Stimulated activated CD4-positive, alpha-beta T cell treated with anti-CD3 and anti-CD28 coated beads, Interleukin-4, amount 100 ng/mL, for 24 hours (primary cell): ENCODE measurements around the gene RASGRP4.
A peak's percentile ranks its signal among the peaks of the same experiment; 100 is the strongest.
"Not testable (repeated sequence)": the region's sequence is repeated elsewhere in the genome, so short reads cannot be mapped to it uniquely, and the experiment has no call there.

Experiments used
- DNase-seq: peaks from one replicate; pipeline ENCODE4 v3.0.0-alpha.2; 2020

Gene RASGRP4, protein sequence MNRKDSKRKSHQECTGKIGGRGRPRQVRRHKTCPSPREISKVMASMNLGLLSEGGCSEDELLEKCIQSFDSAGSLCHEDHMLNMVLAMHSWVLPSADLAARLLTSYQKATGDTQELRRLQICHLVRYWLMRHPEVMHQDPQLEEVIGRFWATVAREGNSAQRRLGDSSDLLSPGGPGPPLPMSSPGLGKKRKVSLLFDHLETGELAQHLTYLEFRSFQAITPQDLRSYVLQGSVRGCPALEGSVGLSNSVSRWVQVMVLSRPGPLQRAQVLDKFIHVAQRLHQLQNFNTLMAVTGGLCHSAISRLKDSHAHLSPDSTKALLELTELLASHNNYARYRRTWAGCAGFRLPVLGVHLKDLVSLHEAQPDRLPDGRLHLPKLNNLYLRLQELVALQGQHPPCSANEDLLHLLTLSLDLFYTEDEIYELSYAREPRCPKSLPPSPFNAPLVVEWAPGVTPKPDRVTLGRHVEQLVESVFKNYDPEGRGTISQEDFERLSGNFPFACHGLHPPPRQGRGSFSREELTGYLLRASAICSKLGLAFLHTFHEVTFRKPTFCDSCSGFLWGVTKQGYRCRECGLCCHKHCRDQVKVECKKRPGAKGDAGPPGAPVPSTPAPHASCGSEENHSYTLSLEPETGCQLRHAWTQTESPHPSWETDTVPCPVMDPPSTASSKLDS

DNA sequence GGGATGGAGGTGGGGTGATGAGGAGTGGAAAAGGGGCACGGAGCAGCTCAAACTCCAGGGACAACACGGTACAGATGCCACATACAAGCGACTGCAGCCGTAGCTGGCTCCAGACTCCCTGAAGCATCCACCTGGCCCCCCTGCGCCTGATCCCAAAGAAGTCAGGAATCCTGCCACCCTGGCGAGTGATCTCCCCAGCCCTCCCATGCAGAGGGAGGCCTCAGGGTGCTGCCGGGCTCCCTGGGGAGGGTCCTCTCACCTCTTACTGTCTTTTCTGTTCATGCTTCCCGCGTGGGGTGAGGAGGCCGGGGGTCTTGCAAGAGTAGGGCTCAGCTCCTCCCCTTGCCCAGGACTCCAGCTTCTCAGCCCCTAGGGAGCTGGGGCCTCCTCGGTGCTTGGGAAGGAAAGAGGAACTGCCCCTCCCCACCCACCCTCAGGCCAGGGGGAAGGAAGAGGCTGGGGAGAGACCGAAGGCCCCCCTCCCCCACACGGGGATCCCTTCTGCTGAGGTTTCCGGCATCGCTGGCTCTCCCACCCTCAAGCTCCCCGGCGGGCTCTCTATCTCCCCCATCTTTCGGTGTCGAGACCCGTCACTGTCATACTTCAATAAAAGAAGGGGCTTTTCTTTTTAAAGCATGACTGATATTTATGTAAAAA, at the start of gene RASGRP4:
TSS of gene RASGRP4 (minus strand) at position 410 of the 657 bp plus-strand sequence. CDS start at position 282, 128 bp downstream.
- DNase-seq: peak; percentile 57

DNA sequence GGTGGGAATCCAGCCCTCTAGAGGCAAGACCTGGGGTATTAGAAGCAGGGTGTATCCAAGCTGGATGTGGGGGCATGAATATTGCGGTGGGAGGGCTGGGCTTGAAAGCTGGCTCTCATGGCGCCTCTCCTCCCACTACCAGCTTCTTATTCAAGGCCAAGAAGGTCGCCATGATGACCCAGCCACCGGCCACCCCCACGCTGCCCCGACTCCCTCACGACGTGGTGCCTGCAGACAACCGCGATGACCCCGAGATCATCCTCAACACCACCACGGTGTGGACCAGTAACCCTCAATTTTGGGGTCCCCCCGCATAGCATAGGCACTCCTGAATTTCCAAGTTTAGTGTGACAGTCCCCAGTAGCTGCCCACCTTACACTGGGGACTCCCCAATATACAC, 49.2 kb upstream of the RASGRP4 start:
- no peak for DNase-seq

DNA sequence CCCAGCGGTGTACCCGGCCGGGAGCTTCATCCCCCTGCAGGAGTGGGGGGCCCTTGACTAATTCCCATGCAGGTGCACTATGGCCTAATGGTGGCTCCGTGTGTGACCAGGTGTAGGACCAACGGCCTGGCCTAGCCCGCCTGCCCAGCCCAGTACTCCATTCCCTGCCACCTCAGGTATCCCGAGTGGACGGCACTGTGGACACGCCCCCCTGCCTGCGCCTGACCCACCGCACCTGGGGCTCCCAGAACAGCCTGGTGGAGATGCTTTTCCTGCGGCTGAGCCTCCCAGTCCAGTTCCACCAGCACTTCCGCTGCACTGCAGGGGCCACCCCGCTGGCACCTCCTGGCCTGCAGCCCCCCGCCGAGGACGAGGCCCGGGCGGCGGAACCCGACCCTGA, 47.2 kb upstream of the RASGRP4 start:
- no peak for DNase-seq

DNA sequence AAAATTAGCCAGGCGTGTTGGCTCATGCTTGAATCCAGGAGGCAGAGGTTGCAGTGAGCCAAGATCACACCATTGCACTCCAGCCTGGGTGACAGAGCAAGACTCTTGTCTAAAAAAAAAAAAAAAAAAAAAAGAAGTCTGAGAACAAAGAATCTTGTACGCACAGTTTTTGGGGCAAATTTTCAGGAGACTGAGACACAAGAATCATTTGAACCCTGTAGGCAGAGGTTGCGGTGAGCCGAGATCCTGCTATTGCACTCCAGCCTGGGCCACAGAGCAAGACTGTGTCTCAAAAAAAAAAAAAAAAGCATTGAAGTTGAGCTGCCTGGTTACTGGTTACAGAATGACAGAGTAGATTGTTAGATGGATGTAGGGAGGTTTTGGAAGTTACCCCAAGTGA, 46.7 kb upstream of the RASGRP4 start:
- not testable (repeated sequence) for DNase-seq

DNA sequence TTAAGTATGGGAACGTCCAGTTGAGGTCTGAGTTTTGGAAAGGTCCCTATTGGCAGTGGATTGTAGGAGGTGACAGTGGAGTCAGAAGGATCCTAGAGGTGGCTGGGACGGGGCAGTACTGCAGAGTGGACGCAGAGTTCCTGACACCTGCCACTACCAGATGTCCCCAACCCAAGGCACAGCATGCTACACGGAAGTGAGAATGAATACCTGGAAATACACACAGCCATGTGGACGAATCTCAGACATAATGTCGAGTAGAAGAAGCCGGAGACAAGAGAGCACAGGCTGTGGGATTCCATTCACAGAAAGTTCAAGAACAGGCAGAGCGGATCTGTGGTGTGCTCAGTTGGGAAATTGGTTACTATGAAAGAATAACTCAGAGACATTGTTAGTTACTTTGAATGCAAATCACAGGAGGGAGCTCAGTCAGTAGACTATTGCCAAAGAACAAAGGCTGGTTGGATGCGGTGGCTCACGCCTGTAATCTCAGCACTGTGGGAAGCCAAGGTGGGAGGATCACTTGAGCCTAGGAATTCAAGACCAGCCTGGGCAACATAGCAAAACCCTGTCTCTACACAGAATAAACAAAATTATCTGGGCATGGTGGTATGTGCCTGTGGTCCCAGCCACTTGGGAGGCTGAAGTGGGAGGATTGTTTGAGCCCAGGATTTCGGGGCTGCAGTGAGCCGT, 44.9 kb upstream of the RASGRP4 start:
- no peak for DNase-seq

DNA sequence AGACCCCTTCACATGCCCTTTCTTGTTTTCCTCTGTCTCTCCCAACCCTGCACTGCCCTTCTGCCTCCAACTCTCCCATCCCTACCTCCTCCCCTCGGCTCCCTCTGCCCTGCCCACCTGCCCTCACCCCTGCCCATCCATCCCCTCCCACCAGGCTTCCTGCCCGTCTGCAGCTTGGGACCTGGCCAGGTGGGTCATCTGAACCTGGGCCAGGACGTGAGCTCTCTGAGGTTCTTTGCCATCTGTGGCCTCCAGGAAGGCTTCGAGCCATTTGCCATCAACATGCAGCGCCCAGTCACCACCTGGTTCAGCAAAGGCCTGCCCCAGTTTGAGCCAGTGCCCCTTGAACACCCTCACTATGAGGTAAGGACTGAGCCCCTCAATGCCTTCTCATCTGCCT, 43.1 kb upstream of the RASGRP4 start:
- no peak for DNase-seq

DNA sequence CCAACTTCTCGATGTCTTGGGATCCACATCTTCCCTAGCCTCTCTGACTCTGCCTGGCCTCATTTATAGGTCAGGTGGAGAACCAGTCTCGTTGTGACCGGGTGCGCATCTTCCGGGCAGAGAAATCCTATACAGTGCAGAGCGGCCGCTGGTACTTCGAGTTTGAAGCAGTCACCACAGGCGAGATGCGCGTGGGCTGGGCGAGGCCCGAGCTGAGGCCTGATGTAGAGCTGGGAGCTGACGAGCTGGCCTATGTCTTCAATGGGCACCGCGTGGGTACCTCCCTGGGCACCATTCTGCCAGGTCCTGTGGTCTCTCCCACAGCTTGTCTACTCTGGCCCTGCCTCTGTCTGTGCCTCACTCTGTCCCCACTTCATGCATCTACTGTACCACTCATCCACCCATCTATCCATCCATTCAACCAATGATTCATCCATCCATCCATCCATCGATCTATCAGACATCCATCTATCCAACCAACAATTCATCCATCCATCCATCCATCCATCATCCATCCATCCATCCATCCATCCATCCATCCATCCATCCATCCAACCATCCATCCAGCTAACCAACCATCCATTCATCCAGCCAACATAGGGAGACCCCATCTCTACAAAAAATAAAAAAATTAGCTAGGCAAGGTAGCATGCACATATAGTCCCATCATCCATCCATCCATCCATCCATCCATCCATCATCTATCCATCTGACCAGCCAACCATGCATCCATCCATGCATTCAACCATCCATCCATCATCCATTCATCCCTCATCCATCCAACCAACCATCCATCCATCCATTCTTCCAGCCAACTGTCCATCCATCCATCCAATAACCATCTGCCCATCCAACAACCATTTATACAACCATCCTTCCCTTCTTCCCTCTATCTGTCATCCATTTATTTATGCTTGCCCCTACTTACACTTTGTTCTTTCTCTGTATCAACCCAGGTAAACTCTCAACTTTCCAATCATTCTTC, 41.8 kb upstream of the RASGRP4 start:
- DNase-seq: no peak

DNA sequence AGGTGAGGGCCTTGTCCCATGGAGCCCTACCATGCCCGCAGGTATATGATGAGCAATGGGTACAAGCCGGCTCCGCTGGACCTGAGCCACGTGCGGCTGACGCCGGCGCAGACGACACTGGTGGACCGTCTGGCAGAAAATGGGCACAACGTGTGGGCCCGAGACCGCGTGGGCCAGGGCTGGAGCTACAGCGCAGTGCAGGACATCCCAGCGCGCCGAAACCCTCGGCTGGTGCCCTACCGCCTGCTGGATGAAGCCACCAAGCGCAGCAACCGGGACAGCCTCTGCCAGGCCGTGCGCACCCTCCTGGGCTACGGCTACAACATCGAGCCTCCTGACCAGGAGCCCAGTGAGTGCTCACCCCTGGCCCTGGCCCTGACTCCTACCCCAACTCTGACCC, 40.0 kb upstream of the RASGRP4 start:
- no peak for DNase-seq

DNA sequence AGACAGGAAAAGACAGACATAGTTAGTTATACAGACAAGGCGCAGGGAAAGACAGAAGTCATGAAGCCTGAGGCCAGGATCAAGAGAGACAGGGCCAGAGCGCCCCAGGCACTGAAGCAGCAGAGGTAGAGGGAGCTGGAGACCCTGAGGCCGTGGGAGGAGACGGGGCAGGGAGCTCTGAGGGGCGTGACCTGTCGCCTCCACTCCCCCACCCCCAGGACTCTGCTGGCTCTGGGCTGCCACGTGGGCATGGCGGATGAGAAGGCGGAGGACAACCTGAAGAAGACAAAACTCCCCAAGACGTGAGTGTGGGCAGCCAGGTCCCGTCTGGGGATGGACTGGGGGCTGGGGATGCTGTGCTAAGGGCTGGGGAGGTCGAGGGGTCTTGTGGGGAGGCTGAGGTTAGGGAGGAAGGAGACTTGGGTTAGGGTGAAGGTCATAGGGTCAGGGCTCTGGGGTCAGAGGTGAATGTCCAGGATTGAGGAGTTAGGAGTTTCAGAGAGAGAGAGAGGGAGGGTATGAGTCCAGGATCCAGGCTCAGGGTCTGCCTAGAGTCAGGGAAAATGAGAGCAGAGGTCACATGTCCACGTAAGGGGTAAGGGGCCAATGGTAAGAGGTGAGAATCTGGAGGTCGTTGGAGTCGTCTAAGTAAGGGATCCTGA, 38.5 kb upstream of the RASGRP4 start:
- DNase-seq: no peak

DNA sequence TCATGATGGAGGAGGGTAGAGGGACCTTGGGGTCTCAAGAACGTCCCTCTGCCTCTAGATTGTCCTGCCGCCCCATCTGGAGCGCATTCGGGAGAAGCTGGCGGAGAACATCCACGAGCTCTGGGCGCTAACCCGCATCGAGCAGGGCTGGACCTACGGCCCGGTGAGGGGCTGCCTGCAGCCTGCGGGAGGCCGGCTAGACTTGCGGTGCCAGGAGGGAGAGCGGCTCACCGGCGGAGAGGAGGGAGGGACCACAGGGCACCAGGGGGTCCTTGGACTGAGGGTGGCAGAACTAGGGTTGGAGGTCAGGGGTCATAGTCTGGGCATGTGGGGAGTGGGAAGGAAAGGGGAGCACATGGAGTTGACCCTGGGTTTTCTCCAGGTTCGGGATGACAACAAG, 37.3 kb upstream of the RASGRP4 start:
- no peak for DNase-seq

DNA sequence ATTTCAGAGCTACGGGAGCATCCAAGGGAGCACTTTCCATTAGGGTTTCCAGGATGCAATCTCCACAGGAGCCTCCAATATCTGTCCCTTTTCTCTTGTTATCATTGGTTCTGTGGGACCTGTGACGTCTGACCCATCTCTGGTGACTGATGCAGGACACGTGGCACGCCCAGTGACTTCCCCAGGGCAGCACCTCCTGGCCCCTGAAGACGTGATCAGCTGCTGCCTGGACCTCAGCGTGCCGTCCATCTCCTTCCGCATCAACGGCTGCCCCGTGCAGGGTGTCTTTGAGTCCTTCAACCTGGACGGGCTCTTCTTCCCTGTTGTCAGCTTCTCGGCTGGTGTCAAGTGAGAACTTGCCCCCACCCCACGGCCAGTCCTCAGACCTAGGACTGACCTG, 33.0 kb upstream of the RASGRP4 start:
- no peak for DNase-seq

DNA sequence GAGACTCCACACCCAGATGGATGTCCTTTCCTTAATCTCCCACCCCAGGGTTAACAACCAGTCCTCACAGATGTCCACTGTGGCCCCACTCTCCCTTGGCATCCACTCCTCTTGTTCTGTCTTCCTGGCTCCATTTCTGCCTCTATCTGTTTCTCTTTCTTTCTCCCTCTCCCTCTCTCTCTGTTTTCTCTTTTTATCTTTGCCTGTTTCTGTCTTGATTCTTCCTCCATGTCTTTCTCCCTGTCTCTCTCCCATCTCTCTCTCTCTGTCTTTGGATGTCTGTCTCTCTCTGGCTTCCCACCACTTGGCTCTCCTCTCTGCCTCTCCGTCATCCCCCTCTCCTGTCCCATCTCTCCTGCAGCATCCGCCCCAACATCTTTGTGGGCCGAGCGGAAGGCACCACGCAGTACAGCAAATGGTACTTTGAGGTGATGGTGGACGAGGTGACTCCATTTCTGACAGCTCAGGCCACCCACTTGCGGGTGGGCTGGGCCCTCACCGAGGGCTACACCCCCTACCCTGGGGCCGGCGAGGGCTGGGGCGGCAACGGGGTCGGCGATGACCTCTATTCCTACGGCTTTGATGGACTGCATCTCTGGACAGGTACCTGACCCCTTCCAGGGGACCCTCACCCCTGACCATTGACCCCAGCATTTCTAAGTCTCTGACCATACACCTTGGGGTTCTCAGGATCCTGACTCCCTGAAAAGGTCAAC, 31.8 kb upstream of the RASGRP4 start:
- no peak for DNase-seq

DNA sequence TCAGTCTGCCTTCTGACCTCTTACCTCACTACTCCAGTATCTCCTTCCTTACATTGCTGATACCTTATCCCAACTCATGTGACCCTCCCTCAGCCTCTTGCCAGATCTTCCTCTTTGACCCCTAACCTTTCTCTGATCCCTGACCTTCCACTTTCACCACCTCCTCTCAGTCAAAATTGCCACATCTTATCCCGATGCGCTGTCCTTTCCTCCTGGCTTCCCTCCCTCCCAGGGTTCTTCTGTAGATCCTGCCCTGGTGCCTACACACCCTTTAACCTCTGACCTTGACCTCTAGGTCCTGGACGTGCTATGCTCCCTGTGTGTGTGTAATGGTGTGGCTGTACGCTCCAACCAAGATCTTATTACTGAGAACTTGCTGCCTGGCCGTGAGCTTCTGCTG, 31.2 kb upstream of the RASGRP4 start:
- DNase-seq: no peak

DNA sequence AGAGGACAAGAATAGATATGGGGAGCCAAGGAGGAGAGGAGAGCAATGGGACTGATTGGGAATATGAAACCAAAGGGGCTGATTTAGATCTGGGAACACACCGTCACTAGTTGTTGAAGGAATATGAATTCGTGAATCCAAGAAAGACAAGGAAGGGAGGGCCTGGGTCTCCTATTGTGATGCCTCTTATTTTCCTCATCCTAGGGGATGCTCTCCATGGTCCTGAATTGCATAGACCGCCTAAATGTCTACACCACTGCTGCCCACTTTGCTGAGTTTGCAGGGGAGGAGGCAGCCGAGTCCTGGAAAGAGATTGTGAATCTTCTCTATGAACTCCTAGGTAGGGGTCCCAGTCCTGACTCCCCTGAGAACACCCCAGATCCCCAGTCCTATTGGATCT, 29.0 kb upstream of the RASGRP4 start:
- DNase-seq: no peak

DNA sequence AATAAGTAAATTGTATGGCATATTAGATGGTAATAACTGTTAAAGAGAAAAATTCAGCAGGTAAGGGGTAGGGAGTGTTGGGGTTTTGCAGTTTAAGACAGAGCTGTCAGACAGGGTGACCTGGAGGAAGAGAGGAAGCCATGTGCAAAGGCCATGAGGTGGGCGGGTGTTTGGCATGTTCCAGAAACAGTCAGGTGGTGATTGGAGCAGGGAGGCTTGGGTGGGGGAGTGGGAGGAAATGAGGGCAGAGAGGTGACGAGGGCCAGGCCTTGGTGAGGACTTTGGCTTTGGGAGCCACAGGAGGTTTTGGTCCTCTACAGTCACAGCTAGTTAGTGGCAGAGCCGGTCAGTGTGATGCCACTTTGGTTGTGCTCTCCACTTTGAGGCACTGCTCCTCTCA, 27.6 kb upstream of the RASGRP4 start:
- DNase-seq: no peak

DNA sequence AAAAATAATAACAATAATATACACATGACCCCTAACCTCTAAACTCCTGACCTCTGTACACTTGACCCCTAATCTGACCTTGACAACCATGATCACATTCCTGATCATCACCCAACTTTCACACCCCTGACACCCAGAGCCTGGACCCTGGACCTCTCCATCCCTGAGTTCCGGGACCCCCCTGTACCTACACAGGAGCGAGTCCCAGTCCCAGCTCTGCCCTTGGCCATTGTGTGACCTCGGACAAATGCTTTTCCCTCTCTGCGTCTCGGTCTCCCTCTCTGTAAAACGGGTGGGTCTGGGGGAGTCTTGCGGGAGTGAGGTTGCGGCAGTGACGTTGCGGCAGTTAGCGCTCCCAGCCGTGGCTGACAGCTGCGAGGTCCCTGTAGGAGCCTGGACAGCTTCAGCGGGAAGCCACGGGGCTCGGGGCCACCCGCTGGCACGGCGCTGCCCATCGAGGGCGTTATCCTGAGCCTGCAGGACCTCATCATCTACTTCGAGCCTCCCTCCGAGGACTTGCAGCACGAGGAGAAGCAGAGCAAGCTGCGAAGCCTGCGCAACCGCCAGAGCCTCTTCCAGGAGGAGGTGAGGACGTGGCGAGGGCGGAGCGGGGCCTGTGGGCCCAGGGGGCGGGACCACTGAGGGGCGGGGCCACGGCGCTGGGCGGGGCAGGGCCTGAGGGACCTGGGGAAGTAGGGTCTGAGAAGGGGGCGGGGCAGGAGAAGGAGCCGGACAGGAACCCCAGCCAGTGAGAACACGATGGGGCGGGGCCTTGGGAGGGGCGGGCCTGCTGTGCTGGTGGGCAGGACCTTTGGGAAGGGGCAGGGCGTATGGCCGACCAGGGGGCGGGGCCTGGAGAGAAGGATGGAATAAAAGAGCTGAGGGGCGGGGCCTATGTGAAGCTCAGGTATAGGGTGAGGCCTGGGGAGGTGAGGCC, 26.7 kb upstream of the RASGRP4 start:
- peak; percentile 14 for DNase-seq

DNA sequence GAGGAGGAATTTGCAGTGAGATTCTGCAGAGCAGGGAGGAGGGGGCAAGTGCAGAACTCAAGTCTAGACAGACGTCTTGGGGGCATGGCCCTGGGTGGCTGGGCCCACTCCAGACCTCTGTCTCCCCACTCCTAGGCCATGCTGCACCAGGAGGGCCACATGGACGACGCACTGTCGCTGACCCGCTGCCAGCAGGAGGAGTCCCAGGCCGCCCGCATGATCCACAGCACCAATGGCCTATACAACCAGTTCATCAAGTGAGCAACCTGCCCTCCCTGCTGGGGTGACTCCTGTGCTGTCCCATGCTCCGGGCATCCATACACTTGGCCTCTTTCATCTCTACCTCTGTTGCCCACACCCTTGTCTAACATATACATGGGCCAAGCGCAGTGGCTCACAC, 25.6 kb upstream of the RASGRP4 start:
- no peak for DNase-seq

DNA sequence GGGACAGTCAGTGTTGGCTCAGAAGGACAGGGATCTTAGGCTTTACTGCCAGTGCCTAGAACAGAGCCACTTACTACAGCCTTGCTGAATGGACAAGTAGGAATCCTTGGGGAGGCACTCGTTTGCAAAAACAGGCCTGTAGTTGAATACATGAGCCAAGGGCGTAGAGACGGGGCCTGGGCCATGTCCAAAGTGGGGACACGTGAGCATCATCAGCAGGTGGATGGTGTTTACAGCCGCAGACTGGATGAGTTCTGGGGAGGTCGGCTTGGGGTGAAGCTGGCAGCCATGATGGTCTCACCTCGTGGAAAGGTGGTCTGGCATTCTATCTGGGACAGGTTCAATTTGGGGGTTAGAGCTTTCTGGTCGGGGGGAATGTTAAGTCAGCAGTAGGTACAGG, 25.0 kb upstream of the RASGRP4 start:
- DNase-seq: no peak

DNA sequence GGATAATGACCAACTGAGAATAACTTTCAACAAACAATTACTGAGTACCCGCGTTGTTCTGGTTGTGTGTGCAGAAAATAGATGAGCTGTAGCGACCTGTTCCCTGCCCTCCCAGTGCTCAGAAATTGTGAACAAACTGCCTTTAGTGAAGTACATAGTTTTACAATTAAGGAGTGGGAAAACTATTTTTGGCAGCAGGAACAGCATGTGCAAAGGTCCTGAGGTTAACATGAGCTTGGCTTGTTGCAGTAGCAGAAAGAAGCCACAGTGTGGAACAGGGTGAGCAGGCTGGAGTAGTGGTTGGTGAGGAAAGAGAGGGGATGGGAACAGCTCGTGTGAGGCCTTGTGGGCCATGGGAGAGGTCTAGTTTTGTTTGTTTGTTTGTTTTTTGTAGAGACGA, 23.5 kb upstream of the RASGRP4 start:
- no peak for DNase-seq

DNA sequence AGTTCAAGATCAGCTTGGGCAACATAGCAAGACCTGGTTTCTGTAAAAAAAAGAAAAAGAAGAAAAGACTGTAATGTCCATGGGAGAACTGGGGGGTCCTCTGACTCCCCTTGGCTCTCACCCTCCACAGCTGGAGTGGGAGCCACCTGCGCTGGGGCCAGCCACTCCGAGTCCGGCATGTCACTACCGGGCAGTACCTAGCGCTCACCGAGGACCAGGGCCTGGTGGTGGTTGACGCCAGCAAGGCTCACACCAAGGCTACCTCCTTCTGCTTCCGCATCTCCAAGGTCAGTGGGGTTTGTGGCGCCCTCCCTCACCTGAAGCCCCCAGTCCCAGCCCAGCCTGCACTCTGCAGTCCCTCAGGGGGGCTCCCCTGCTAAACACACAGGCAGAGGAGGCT, 22.2 kb upstream of the RASGRP4 start:
- DNase-seq: no peak
